NOMO-1 treated with DMSO at 0.1 percent for 48 hours (cell line): ENCODE data around the gene ZNF618.

ENCODE experiments used
- DNase-seq: peaks from one replicate; lab custom pipeline; 2025; ENCODE audit not compliant: unreplicated experiment; lab: John Stamatoyannopoulos, UW

The ZNF618 gene

DNA sequence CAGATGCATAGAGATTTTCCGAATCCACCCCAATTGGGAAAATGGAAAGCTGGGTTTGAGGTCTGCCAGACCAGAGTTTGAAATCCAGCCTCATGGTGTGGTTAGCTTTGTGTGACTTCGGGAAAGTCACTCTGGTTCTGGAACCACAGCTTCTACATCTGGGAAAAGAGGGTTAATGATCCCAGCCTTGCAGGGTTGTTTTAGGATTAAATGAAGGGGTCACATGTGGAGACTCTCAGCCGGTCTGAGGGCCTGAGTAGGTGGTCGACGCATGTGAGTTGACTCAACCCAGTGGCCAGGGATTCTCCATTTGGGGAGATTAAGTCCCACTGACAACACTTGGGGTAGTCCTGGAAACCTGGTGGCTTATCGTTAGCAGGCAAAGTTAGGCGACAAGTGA, 6.1 kb downstream of the ZNF618 start:
- DNase-seq = no peak

DNA sequence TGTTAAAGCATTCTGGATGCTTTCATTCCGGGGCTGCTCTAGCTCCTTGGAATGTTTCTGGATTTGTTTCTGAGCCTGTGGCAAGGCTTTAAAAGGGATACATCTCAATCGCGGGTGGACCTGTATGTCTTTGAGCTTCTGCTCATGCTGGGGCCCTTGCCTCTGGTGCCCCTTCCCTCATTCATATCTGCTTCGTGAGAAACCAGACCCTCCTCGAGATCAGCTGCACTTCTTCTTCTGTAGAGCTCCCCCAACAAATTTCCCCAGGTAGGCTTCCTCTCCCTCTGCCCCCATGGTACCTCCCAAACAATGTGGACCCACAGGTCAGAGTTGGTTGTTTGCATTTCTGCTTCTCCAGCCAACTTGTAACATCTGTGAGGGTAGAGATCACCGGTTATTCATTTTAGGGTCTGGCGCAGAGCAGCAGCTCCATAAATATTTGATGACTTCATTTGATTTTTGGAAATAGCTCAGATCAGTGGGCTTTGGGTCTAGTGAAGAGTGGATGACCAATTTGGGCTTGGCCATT, 6.6 kb downstream of the ZNF618 start:
- DNase-seq = no peak

DNA sequence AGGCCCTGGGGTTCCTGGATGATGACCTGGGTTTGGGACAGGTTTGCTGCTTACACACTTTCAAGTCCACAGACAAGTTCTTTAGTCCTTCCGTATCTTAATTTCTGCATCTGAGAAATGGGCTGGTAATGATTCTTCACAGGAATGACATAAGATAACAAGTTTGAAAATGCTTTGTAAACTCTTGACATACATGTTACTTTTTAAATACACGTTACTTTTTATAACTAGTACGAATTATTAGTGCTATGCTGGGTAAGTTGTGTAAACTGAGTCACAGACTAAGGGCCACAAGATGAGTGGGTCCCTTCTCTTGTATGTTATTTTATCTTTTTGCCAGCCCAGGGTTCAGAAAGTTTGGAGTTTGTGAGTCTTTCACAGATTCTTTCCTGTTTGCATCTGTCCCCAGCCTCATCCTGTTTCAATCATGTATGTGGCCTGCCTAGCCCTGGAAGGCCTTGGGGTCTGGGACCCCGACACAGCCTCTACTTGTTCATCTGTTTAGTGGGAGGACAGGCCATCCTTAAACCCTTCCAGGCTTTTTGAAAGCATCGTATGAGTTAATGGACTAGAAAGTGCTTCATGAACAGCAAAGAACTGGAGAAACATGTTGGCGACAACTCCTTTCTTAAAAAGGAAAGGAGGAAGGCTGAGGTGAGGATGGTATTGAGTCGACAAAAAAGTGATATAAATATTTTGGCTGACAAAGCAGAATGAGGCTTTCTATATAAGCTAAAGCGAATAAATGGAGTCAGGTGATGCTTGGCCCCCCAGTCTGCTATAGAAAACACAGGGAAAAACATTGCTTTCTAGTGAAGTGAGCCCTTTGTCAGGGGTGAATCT, 9.3 kb downstream of the ZNF618 start:
- DNase-seq = no peak

DNA sequence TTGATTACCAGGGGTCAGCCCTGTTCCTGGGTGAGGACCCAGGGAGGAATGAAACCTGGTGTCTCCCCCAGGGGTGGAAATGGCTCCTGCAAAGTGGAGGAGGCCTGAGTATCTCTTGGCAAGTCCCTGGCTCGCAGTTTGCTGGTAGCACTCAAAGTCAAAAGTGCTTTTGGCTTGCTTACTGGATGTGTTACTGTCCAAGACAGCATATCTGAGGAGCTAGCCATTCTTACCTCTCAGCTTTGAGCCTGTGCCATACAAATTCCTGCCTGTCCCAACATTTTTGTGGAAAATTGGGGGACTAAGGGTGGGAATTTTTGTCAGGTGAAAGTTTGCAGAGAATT, 9.9 kb downstream of the ZNF618 start:
- DNase-seq = no peak

DNA sequence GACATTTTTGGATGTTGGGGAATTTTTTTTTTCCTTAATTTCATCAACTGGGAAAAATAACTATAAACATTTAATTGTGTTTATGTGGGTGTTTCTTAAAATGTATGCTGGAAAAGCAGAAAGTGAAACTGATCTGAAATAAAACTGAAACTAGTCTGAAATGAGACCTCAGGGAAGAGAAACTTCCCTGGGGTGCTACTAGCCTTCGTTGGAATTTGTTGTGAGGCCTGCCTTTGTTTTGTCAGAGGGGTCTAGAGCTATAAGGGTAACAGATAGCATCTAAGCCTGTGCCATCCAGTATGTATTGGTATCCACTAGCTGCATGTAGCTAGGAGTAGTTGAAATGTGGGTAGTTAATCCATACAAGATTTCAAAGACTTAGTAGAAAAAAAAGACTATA, 10.4 kb downstream of the ZNF618 start:
- peak; percentile 12 for DNase-seq

DNA sequence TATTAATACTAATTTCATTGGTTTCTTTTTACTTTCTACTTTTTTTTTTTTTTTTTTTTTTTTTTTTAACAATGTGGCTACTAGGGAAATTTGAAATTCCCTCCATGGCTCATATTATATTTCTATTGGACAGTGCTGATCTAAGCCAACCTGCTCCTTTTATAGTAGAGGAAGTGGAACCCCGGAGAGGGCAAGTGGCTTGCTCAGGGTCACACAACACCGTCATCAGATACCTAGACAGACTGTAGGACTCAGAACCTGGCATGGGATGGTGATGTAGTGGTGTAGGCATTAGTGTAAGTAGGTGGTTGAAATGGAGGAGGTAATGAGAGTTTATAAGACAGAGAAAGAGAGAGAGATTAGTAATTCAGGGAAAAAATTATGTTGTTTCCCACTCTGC, 10.8 kb downstream of the ZNF618 start:
- peak; percentile 16 for DNase-seq

- no peak for DNase-seq
These were observed 11.3 kb downstream of the ZNF618 start for GRCh38 chr9:113887436-113887835.

DNA sequence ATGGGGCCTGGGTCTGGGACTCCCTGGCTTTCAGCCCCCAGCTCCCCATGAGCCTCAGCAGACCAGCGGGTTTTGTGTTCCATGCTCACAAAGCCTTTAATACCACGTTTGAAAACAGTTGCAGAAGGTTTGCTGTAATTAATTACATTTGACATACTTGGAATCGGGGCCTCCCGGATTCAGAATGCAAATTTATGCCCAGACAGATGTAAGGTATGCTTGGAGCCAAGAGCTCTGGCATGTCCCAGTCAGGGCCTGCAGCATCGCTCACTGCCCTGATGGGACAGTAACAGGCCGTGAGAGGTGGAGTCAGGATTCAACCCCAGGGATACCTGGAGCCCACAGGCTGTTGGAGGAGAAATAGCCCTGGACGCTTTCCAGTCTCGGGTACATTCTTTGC, 12.2 kb downstream of the ZNF618 start:
- no peak for DNase-seq

- DNase-seq = no peak
These were observed 12.9 kb downstream of the ZNF618 start for GRCh38 chr9:113888976-113889375.

DNA sequence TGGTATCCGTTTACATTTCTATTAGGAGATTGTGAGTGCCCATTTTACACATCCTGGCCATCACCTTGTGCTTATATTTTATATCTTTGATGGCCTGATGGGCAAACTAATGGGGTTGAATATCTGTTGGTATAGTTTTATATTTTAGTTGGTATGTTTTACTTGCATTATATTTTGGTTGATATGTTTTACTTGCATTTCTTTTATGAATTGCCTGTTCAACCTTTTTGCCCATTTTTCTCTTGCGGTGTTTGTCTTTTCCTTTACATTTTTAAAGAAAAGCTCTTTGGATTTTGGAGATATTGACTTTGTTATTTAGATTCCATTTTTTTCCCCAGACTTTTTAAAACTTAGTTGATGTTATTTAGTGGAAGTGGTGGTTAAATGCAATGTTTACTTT, 14.6 kb downstream of the ZNF618 start:
- no peak for DNase-seq

DNA sequence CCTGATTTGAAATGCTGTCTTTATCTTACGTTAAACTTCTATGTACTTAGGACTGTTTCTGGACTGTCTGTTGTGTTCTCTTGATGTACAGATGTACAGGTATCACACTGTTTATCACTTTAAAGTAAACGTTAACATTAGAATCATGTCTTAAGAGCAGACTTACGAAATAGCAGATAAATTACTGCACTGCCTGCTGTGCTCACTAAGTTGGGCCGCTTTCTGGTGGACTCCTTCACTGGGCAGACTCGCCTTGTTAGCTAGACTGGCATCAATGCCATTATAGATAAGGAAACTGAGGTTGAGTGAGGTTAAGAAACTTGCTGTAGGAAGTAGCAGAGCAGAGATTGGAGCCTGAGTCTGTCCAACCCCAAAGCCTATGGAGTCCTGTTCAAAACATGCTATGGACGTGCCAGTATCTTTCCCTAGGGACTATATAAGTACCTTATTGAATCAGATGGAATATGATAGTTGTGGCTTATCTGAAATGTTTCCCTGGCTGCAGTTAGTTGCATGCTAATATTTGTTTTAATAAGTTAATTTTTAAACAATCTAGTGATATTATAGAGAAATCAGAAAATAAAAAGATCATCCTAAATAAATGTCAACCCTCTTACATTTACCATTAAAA, 16.9 kb downstream of the ZNF618 start:
- no peak for DNase-seq

DNA sequence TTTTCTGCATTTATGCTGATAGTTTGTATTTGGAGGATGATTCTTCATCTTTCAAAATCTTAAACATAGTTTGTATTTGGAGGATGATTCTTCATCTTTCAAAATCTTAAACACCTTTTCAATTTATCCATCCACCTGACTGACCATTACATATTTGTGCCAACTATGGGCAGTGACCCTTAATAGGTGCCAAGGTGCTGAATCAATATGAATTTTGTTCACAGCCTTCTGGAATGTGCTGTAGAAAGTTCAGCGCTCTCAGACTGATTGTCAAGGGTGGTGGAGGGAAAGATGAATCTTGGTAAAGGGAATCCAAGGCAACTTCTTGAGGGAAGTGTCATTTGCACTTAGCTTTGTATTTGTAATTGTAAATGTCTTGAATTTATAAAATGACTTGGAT, 18.1 kb downstream of the ZNF618 start:
- no peak for DNase-seq

DNA sequence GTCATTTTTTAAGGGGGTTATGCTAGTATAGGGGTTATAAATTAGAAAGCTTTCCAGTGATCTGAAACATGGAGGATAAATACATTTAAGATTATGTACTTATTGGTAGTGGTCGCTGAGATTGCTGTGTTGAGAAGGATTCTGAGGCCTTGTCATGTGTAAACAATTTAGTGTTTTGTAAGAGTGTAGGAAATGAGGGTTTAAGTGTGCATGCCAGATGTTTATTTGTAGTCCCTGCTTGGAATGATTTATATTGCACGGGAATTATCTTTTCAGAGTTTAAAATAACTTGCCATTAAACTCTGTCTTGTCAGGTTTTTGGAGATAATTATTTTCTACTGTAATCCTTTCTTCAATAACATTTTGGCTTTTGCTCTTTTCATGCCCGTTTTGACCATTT, 19.4 kb downstream of the ZNF618 start:
- DNase-seq = no peak

GRCh38 chr9:113896713-113897112, 20.6 kb downstream of the ZNF618 start:
- DNase-seq = peak; percentile 17

DNA sequence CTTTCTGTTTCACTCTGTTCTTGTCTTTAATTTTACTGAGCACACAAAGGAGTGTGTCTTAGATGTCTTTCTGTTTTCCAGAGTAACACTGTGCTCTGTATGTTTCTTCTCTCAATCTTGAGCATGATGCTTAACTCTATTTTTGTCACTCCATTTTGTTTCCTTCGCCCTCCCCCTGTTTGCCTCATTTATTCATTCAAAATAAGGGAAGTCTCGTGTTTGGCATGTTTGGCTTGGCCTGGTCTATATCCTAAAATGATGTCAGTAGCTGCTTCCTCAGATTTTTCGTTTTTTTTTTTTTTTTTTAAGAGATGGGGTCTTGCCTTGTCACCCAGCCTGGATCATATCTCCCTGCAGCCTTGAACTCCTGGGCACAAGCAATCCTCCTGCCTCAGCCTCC, 22.0 kb downstream of the ZNF618 start:
- DNase-seq = no peak

GRCh38 chr9:113898596-113898995, 22.5 kb downstream of the ZNF618 start:
- DNase-seq = no peak

DNA sequence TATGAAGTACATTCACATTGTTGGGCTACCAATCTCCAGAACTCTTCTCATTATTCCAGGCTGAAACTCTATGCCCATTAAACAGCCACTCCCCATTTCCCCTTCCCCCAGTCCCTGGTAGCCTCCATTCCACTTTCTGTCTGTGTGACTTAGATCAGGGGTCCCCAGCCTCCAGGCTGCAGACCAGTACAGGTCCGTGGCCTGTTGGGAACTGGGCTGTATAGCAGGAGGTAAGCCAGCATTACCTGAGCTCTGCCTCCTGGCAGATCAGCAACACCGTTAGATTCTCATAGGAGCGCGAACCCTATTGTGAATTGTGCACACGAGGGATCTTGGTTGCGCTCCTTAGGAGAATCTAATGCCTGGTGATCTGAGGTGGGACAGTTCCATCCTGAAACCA, 23.1 kb downstream of the ZNF618 start:
- no peak for DNase-seq

DNA sequence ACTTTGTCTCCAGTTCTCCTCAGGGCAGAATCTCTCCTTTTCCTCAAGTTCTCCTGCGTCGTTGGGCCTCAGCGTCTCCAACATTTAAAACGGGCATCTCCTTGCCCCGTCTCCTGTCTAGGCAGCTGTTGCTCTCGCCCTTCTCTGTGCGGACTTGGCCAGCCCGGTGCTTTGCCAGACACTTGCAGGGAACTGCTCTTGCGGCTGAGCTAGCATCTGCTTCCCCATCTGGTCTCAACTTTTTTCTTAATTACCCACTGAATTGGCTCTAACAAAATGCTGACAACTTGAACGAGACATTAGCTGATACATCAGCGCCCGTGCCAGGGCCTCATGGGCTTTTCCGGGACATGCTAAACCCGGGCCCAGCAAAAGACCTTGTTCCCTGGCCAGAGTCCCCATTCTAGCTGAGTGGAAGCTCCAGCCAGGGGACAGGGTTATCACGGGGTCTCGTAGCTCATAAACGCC, 25.1 kb downstream of the ZNF618 start:
- no peak for DNase-seq

DNA sequence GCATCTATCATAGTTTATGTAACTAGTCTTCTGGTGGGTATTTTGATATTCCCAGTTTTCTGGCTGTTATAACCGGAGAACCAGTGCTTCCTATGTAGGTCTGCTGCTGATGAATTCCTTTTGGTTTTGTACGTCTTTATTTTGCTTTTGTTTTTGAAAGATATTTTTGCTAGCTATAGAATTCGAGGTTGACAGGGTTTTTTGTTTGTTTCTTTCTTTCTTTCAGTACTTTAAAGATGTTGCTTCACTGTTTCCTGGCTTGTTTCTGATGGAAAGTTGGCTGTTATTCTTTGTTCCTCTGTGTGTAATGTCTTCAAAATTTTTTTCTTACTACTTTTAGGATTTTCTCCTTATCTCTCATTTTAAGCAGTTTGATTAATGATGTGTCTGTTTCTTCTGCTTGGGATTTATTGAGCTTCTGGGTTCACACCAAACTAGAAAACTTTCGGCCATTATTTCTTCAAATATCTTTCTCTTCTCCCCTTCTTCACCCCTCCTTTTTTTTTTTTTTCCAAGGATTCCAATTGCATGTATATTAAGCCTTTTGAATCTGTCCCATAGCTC, 27.5 kb downstream of the ZNF618 start:
- no peak for DNase-seq

- DNase-seq = peak; percentile 34
These were observed 30.5 kb downstream of the ZNF618 start for GRCh38 chr9:113906411-113907110.

- DNase-seq = no peak
These were observed 31.2 kb downstream of the ZNF618 start for GRCh38 chr9:113907282-113907681.

GRCh38 chr9:113909421-113909820, 33.3 kb downstream of the ZNF618 start:
- no peak for DNase-seq
